A673 (cell line): Measurements from ENCODE around the gene SLC4A9. TPM values are rescaled to one million over a fixed set of nuclear protein-coding genes. Genes with fewer than 3 reads are reported as not detected.

Experiments used
- BruUV-seq: library from RNA; stranded (reverse); fragments of 400-500 nt; replicated peaks from 2 replicates; lab custom pipeline; 2021; lab: Mats Ljungman, UMichigan
- CTCF ChIA-PET: fragments of 300-600 bp; sonication (Branson Sonifier 250); formaldehyde crosslinking; loops from one replicate; lab custom pipeline; 2022; ENCODE audit warnings: antibody characterized with exemption; lab: Charles Lee
- POLR2A ChIA-PET: fragments of 300-600 bp; sonication (Branson Sonifier 250); formaldehyde crosslinking; loops from one replicate; lab custom pipeline; 2022; ENCODE audit warnings: antibody characterized with exemption; ENCODE audit not compliant: low non-redundant PET; lab: Charles Lee
- DNase-seq: peaks from one replicate; pipeline ENCODE4 v3.0.0-alpha.2; 2015; ENCODE audit warnings: low spot score
- H3K27ac ChIP-seq: fragments of 200-600 bp; sonication (generic); 2 replicates; pipeline ENCODE4 v1.5.1; 2016; ENCODE audit warnings: mixed run types, low read depth, mild to moderate bottlenecking, mixed read lengths, antibody characterized with exemption, low read length; ENCODE audit not compliant: poor library complexity, severe bottlenecking
- H3K27me3 ChIP-seq: fragments of 200-600 bp; sonication (generic); replicated peaks from 2 replicates; pipeline ENCODE4 v1.6.1; 2017; ENCODE audit warnings: mixed run types, low read depth, mild to moderate bottlenecking, mixed read lengths, antibody characterized with exemption, low read length; ENCODE audit not compliant: insufficient read depth, poor library complexity
- H3K36me3 ChIP-seq: fragments of 200-600 bp; sonication (generic); 2 replicates; pipeline ENCODE4 v1.6.1; 2016; ENCODE audit warnings: mixed run types, mild to moderate bottlenecking, mixed read lengths, antibody characterized with exemption, low read length; ENCODE audit not compliant: insufficient read depth, poor library complexity, severe bottlenecking
- H3K4me1 ChIP-seq: fragments of 200-600 bp; sonication (generic); 2 replicates; pipeline ENCODE4 v1.6.1; 2017; ENCODE audit warnings: mixed run types, mild to moderate bottlenecking, mixed read lengths, antibody characterized with exemption, low read length; ENCODE audit not compliant: insufficient read depth, poor library complexity, severe bottlenecking
- H3K4me3 ChIP-seq: fragments of 200-600 bp; sonication (generic); 2 replicates; pipeline ENCODE4 v1.5.1; 2016; ENCODE audit warnings: low read depth, mixed run types, mild to moderate bottlenecking, mixed read lengths, low read length; ENCODE audit not compliant: poor library complexity, severe bottlenecking
- H3K9me3 ChIP-seq: fragments of 200-600 bp; sonication (generic); 2 replicates; pipeline ENCODE4 v1.6.1; 2016; ENCODE audit warnings: mixed run types, low read depth, mild to moderate bottlenecking, mixed read lengths, antibody characterized with exemption, low read length; ENCODE audit not compliant: poor library complexity, severe bottlenecking
- EZH2 ChIP-seq: fragments of 200-600 bp; sonication (generic); IDR thresholded peaks from 2 replicates; pipeline ENCODE4 v1.6.1; 2017; ENCODE audit warnings: borderline replicate concordance, low read depth, mild to moderate bottlenecking, mixed read lengths, antibody characterized with exemption, low read length; ENCODE audit not compliant: poor library complexity, severe bottlenecking
- intact Hi-C: fragments of 100-400 bp; cut with micrococcal nuclease; formaldehyde crosslinking; loops from one replicate; pipeline ENCODE4 v1.10.0; 2022; ENCODE audit not compliant: unreplicated experiment
- total RNA-seq: library from RNA; stranded (reverse); gene quantifications from 2 replicates; pipeline ENCODE4 v1.2.3, GENCODE V29; 2021
- TF ChIP-seq, protein P1 (sequence below): fragments of 300-800, 200-600 bp; sonication (generic); conservative IDR thresholded peaks from 2 replicates; pipeline ENCODE4 v1.5.1; 2017; ENCODE audit warnings: low read depth, mild to moderate bottlenecking, antibody characterized with exemption, low read length, moderate library complexity, mixed read lengths

Gene SLC4A9
- total RNA-seq, 1 experiment from 2014 or later: not detected

DNA sequence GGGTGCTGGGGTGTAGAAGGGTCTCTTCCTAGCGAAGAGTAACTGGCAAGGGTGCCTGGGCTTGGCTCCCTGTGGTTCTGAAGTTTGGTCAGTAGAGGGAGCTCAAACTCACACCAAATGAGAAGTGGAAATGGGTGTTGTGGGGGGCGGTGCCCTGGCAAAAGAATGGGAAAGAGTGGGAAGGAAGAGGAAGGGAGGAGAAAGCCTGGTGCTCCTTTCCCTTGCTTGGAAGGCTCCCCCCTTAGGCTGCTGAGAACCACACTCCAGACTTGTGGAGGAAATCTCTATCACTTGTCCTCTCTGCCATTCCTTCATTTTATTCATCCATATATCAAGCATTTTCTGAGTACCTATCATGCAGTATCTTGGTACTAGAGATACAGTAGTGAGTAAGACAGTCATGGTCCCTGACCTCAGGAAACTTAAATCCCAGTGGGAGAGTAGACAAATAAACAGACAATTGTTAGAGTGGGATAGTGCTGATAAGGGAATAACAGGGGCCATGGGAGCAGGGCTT is 13.0 kb downstream of the SLC4A9 start:
- H3K9me3 ChIP-seq: no peaks in the 10 kb centered on the region
- intact Hi-C loops: loop anchor here (5.0 kb wide), 1 partner anchor 264 kb away; the partner anchor contains the start of gene TMCO6
- peak overlapping the region; percentile 42 for H3K27ac ChIP-seq
- POLR2A ChIA-PET: no interaction called here
- H3K27me3 ChIP-seq: no peaks in the 10 kb centered on the region
- TF ChIP-seq, protein P1, sequence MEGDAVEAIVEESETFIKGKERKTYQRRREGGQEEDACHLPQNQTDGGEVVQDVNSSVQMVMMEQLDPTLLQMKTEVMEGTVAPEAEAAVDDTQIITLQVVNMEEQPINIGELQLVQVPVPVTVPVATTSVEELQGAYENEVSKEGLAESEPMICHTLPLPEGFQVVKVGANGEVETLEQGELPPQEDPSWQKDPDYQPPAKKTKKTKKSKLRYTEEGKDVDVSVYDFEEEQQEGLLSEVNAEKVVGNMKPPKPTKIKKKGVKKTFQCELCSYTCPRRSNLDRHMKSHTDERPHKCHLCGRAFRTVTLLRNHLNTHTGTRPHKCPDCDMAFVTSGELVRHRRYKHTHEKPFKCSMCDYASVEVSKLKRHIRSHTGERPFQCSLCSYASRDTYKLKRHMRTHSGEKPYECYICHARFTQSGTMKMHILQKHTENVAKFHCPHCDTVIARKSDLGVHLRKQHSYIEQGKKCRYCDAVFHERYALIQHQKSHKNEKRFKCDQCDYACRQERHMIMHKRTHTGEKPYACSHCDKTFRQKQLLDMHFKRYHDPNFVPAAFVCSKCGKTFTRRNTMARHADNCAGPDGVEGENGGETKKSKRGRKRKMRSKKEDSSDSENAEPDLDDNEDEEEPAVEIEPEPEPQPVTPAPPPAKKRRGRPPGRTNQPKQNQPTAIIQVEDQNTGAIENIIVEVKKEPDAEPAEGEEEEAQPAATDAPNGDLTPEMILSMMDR: peak; percentile 80
- TF ChIP-seq EZH2: no peak
- no peak overlapping the region for H3K4me3 ChIP-seq
- no peaks in the 10 kb centered on the region for H3K36me3 ChIP-seq
- peak; percentile 90 for DNase-seq
- CTCF ChIA-PET: interaction anchor here (0.6 to 1.5 kb wide), 12 partner anchors 10 to 348 kb away, joined by 3 to 8 read pairs (median 4); partner anchors contain the start of gene ANKHD1
- H3K4me1 ChIP-seq: peaks cover 3% of the 10 kb centered on the region
- no TSS peak for BruUV-seq

DNA sequence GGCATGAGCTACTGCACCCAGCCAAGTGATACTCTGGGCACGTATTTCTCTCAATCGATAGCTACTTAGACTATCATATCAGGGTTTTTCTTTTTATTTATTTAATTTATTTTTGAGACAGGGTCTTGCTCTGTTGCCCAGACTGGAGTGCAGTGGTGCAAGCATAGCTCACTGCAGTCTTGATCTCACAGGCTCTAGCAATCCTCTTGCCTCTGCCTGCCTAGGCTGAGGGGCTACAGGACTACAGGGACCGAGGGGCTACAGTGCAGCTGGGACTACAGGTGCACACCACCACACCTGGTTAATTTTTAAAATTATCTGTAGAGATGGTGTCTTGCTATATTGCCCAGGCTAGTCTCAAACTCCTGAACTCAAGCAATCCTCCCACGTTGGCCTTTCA is 21.4 kb downstream of the SLC4A9 start:
- Histone ChIP-seq H3K27ac (no peak overlapping the region), H3K4me1 (no peaks in the 10 kb centered on the region), H3K27me3 (no peaks in the 10 kb centered on the region), H3K36me3 (no peaks in the 10 kb centered on the region), H3K4me3 (no peak overlapping the region), H3K9me3 (no peaks in the 10 kb centered on the region)
- POLR2A ChIA-PET: interaction anchor here (0.6 to 0.7 kb wide), 2 partner anchors 54 to 278 kb away, joined by 4 read pairs; no protein-coding TSS in a partner anchor
- CTCF ChIA-PET: no interaction called here
- BruUV-seq: no TSS peak
- no peak for TF ChIP-seq EZH2
- TF ChIP-seq, protein P1: no peak
- intact Hi-C loops: no loop called here
- no peak for DNase-seq

DNA sequence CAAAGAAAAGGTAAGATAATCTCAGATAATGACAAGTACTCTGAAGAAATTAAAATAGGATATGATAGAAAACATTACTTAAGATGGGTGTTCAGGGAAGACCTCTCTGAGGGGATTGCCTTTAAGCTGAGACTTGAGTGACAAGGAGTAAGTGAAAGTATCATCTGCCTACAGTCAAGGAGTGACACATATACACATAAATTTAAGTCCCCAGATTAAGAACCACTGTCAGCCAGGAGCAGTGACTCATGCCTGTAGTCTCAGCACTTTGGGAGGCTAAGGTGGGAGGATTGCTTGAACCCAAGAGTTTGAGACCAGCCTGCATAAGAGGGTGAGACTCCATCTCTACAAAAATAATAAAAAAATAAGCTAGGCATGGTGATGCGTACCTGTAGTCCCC is 22.0 kb downstream of the SLC4A9 start:
- no TSS peak for BruUV-seq
- Histone ChIP-seq H3K9me3 (no peaks in the 10 kb centered on the region), H3K27me3 (no peaks in the 10 kb centered on the region), H3K36me3 (no peaks in the 10 kb centered on the region), H3K27ac (no peak overlapping the region), H3K4me3 (no peak overlapping the region), H3K4me1 (no peaks in the 10 kb centered on the region)
- ChIA-PET CTCF (interaction anchor here (1.0 kb wide), 1 partner anchor 19 kb away, joined by 3 read pairs; no protein-coding TSS in a partner anchor), POLR2A (no interaction called here)
- intact Hi-C loops: no loop called here
- no peak for TF ChIP-seq EZH2
- TF ChIP-seq, protein P1: no peak
- no peak for DNase-seq
